LNCAP (cell line): ENCODE measurements around the gene EFCAB5.

Source experiments
- CTCF ChIP-seq: fragments of 450-650 bp; IDR thresholded peaks from 2 replicates; pipeline ENCODE4 v1.5.1; 2017; ENCODE audit warnings: mild to moderate bottlenecking

Gene EFCAB5

DNA sequence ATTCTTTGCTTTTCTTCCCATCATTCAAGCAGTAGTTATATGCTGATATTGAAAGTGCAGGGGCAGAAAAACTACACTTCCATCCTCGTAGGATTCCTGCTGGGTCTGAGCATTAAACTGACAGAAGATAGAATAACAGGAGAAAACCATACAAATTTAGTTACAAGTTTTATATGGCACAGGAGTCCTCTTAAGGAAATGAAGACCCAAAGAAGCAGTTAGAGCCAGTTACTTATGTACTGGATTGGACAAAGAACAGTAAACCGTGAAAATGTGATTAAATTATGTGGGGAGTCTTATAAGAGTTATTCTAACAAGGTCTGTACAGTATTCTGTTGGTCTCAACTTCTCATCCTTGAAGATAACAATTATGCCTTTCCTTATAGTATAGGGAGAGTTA, 93.9 kb downstream of the EFCAB5 start:
- no peak for TF ChIP-seq CTCF

- no peak for TF ChIP-seq CTCF
Measured at GRCh38 chr17:30041551-30041950, 100.1 kb downstream of the EFCAB5 start.

- no peak for TF ChIP-seq CTCF
Measured at GRCh38 chr17:30062372-30062771, 120.9 kb downstream of the EFCAB5 start.

DNA sequence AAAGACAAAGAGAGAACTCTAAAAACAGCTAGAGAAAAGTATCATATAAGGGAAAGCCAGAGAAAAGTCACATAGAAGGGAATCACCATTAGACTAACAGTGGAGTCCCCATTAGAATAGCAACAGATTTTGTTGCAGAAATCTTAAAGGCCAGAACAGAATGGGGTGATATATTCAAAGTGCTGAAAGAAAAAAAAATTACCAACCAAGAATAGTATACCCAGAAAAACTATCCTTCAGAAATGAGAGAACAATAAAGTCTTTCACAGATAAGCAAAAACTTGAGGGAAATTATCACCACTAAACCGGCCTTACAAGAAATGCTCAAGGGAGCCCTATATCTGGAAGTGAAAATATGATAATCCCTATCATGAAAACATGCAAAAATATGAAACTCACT, 123.3 kb downstream of the EFCAB5 start:
- TF ChIP-seq CTCF, result no peak

DNA sequence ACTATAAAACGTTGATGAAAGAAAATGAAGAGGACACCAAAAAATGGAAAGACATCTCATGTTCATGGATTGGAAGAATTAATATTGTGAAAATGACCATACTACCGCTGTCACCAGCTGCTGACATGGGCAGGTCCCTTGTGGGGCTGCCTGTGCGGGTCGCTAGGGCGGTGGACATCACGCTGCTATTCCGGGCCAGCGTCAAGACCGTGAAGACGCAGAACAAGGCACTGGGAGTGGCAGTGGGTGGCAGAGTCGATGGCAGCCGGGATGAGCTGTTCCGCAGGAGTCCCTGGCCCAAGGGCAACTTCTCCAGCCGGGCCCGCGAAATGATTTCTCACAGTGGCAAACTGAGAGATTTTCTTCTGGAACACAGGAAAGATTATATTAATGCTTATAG, 127.0 kb downstream of the EFCAB5 start:
- TF ChIP-seq CTCF, result no peak

DNA sequence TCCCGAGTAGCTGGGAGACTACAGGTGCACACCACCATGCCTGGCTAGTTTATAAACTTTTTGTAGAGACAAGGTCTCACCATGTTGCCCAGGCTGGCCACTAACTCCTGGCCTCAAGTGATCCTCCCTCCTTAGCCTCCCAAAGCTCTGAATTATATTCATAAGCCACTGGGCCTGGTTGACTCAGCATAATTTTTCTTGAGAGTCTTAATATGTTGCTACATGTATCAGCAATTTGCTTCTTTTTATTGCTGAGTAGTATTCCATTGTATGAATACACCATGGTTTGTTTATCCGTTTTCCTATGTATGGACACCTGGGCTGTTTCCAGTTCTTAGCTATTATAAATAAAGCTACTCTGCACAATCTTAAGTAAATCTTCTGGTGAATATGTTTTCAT, 132.8 kb downstream of the EFCAB5 start:
- no peak for TF ChIP-seq CTCF

DNA sequence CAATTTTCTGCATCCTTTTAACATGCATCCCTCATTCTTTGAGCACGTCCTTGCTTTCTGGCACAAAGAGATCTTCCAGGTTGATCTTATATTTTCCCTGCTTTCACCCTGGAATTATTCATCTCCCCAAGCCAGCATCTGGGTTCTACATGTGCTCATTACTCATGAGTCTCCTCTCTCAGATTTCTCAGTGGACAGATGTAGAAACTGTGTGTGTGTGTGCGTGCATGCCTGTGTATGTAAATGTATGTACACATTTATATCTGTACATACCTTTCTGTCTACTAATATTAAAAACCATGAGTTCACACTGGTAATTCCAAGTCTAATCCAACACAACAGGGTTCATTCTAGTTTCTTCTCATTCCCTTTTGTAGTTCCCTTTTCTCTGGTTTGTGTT, 133.3 kb downstream of the EFCAB5 start:
- TF ChIP-seq CTCF, result no peak

DNA sequence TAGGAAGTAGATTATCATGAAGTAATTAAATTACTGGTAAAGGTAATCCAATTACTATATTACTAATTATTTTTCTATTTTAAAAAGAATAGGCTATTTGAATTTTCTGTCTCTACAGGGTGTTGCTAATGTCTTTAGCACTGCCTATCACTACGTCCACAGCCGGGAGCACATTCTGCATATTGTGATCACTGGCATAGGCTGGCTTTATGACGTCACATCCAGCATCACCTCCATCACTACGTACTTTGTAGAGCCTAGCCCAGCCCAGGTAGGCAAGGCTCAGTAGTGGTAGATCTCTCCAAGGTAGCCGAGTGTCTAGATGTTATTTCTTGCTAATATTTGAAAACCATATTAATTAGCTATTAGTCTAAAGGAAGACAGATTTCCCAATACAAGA, 141.3 kb downstream of the EFCAB5 start:
- no peak for TF ChIP-seq CTCF
